Measurements from ENCODE around the gene CRYGB. TPM values are rescaled to one million over a fixed set of nuclear protein-coding genes. Genes with fewer than 3 reads are reported as not detected.
"Not testable (repeated sequence)": the region's sequence is repeated elsewhere in the genome, so short reads cannot be mapped to it uniquely, and the experiment has no call there.

Gene CRYGB
- total and polyA plus RNA-seq, 7 experiments from 2014 or later, result not detected

GRCh38 chr2:208099682-208100470 is 46.1 kb downstream of the CRYGB start:
- Histone ChIP-seq H3K9me3 (ENCODE audit: control insufficient read depth in 2 of 3, low read length in 3 of 3) (no peaks in the 10 kb centered on the region), H3K27me3 (ENCODE audit: control insufficient read depth in 2 of 2, insufficient read depth in 2 of 2, low read length in 2 of 2) (no peaks in the 10 kb centered on the region), H3K27ac (ENCODE audit: low read depth, low read length) (no peak overlapping the region), H3K4me3 (ENCODE audit: low read length) (no peak overlapping the region), H3K36me3 (ENCODE audit: control insufficient read depth in 2 of 3, insufficient read depth in 3 of 3, low read length in 3 of 3) (no peaks in the 10 kb centered on the region), H3K4me1 (ENCODE audit: control insufficient read depth in 2 of 2, insufficient read depth in 2 of 2, low read length in 2 of 2) (peaks cover 0 to 3% of the 10 kb centered on the region in 2 donors)
- Mint-ChIP-seq H3K27ac (peak overlapping the region in 1 of 9 donors; percentile 43), H3K9me3 (peaks cover 0 to 3% (median 0%) of the 10 kb centered on the region in 11 donors), H3K4me3 (peak overlapping the region in 4 of 10 donors; percentile 18 to 49 (median 30)), H3K27me3 (peaks cover 0 to 18% (median 4%) of the 10 kb centered on the region in 5 donors), H3K4me1 (peaks cover 10 to 26% (median 14%) of the 10 kb centered on the region in 7 donors), H3K36me3 (no peaks in the 10 kb centered on the region)
- intact Hi-C loops (cut with micrococcal nuclease), result no loop called here
- CTCF ChIA-PET, result no interaction called here
- no peak for DNase-seq
- ATAC-seq, result no peak
- POLR2A ChIA-PET, result no interaction called here

- Mint-ChIP-seq H3K27me3 (peaks cover 0 to 14% (median 4%) of the 10 kb centered on the region in 5 donors), H3K4me1 (peaks cover 10 to 26% (median 14%) of the 10 kb centered on the region in 7 donors)
- H3K9me3 Mint-ChIP-seq; H3K9me3 ChIP-seq (ENCODE audit: control insufficient read depth in 2 of 3, low read length in 3 of 3); CTCF ChIA-PET; DNase-seq; H3K4me3 Mint-ChIP-seq; ATAC-seq; H3K27ac Mint-ChIP-seq; POLR2A ChIA-PET; intact Hi-C loops (cut with micrococcal nuclease); H3K27me3 ChIP-seq (ENCODE audit: control insufficient read depth in 2 of 2, insufficient read depth in 2 of 2, low read length in 2 of 2); H3K27ac ChIP-seq (ENCODE audit: low read depth, low read length); H3K36me3 ChIP-seq (ENCODE audit: control insufficient read depth in 2 of 3, insufficient read depth in 3 of 3, low read length in 3 of 3); H3K36me3 Mint-ChIP-seq; H3K4me3 ChIP-seq (ENCODE audit: low read length); H3K4me1 ChIP-seq (ENCODE audit: control insufficient read depth in 2 of 2, insufficient read depth in 2 of 2, low read length in 2 of 2): not testable (repeated sequence)
These were observed 47.3 kb downstream of the CRYGB start for GRCh38 chr2:208098701-208099100.

GRCh38 chr2:208098267-208098666 is 47.7 kb downstream of the CRYGB start:
- peaks cover 10 to 26% (median 14%) of the 10 kb centered on the region in 7 donors for H3K4me1 Mint-ChIP-seq
- H3K27ac Mint-ChIP-seq, result no peak overlapping the region
- H3K9me3 Mint-ChIP-seq, result peaks cover 0 to 3% (median 0%) of the 10 kb centered on the region in 11 donors
- Histone ChIP-seq H3K36me3 (ENCODE audit: control insufficient read depth in 2 of 3, insufficient read depth in 3 of 3, low read length in 3 of 3) (no peaks in the 10 kb centered on the region), H3K27ac (ENCODE audit: low read depth, low read length) (no peak overlapping the region), H3K9me3 (ENCODE audit: control insufficient read depth in 2 of 3, low read length in 3 of 3) (no peaks in the 10 kb centered on the region), H3K4me1 (ENCODE audit: control insufficient read depth in 2 of 2, insufficient read depth in 2 of 2, low read length in 2 of 2) (peaks cover 0 to 3% of the 10 kb centered on the region in 2 donors), H3K27me3 (ENCODE audit: control insufficient read depth in 2 of 2, insufficient read depth in 2 of 2, low read length in 2 of 2) (no peaks in the 10 kb centered on the region), H3K4me3 (ENCODE audit: low read length) (no peak overlapping the region)
- no peak overlapping the region for H3K4me3 Mint-ChIP-seq
- intact Hi-C loops (cut with micrococcal nuclease), result no loop called here
- POLR2A ChIA-PET, result no interaction called here
- CTCF ChIA-PET, result no interaction called here
- ATAC-seq (no peak), DNase-seq (no peak)
- H3K27me3 Mint-ChIP-seq, result peaks cover 0 to 14% (median 4%) of the 10 kb centered on the region in 5 donors
- no peaks in the 10 kb centered on the region for H3K36me3 Mint-ChIP-seq

GRCh38 chr2:208097801-208098200 is 48.2 kb downstream of the CRYGB start:
- peaks cover 0 to 14% (median 4%) of the 10 kb centered on the region in 5 donors for H3K27me3 Mint-ChIP-seq
- H3K27ac Mint-ChIP-seq, result no peak overlapping the region
- no peak overlapping the region for H3K4me3 Mint-ChIP-seq
- Histone ChIP-seq H3K9me3 (ENCODE audit: control insufficient read depth in 2 of 3, low read length in 3 of 3) (no peaks in the 10 kb centered on the region), H3K4me1 (ENCODE audit: control insufficient read depth in 2 of 2, insufficient read depth in 2 of 2, low read length in 2 of 2) (peaks cover 0 to 3% of the 10 kb centered on the region in 2 donors), H3K4me3 (ENCODE audit: low read length) (no peak overlapping the region), H3K27me3 (ENCODE audit: control insufficient read depth in 2 of 2, insufficient read depth in 2 of 2, low read length in 2 of 2) (no peaks in the 10 kb centered on the region), H3K27ac (ENCODE audit: low read depth, low read length) (no peak overlapping the region), H3K36me3 (ENCODE audit: control insufficient read depth in 2 of 3, insufficient read depth in 3 of 3, low read length in 3 of 3) (no peaks in the 10 kb centered on the region)
- CTCF ChIA-PET, result no interaction called here
- H3K9me3 Mint-ChIP-seq, result peaks cover 0 to 3% (median 0%) of the 10 kb centered on the region in 11 donors
- no peak for ATAC-seq
- intact Hi-C loops (cut with micrococcal nuclease), result no loop called here
- H3K4me1 Mint-ChIP-seq, result peaks cover 10 to 26% (median 14%) of the 10 kb centered on the region in 7 donors
- DNase-seq, result no peak
- POLR2A ChIA-PET, result no interaction called here
- H3K36me3 Mint-ChIP-seq, result no peaks in the 10 kb centered on the region

- peaks cover 0 to 3% (median 0%) of the 10 kb centered on the region in 11 donors for H3K9me3 Mint-ChIP-seq
- peaks cover 10 to 24% (median 14%) of the 10 kb centered on the region in 7 donors for H3K4me1 Mint-ChIP-seq
- Histone ChIP-seq H3K9me3 (ENCODE audit: control insufficient read depth in 2 of 3, low read length in 3 of 3) (no peaks in the 10 kb centered on the region), H3K4me3 (ENCODE audit: low read length) (no peak overlapping the region), H3K4me1 (ENCODE audit: control insufficient read depth in 2 of 2, insufficient read depth in 2 of 2, low read length in 2 of 2) (peaks cover 0 to 3% of the 10 kb centered on the region in 2 donors), H3K27ac (ENCODE audit: low read depth, low read length) (no peak overlapping the region), H3K36me3 (ENCODE audit: control insufficient read depth in 2 of 3, insufficient read depth in 3 of 3, low read length in 3 of 3) (no peaks in the 10 kb centered on the region), H3K27me3 (ENCODE audit: control insufficient read depth in 2 of 2, insufficient read depth in 2 of 2, low read length in 2 of 2) (no peaks in the 10 kb centered on the region)
- intact Hi-C loops (cut with micrococcal nuclease), result no loop called here
- no peak overlapping the region for H3K27ac Mint-ChIP-seq
- peaks cover 0 to 14% (median 4%) of the 10 kb centered on the region in 5 donors for H3K27me3 Mint-ChIP-seq
- ChIA-PET POLR2A (no interaction called here), CTCF (no interaction called here)
- H3K4me3 Mint-ChIP-seq, result no peak overlapping the region
- ATAC-seq, result no peak
- no peaks in the 10 kb centered on the region for H3K36me3 Mint-ChIP-seq
- no peak for DNase-seq
These were observed 48.6 kb downstream of the CRYGB start for GRCh38 chr2:208097313-208097712.

GRCh38 chr2:208096080-208096479 is 49.9 kb downstream of the CRYGB start:
- Mint-ChIP-seq H3K9me3 (peaks cover 0 to 3% (median 0%) of the 10 kb centered on the region in 11 donors), H3K27ac (no peak overlapping the region), H3K36me3 (no peaks in the 10 kb centered on the region), H3K27me3 (peaks cover 0 to 14% (median 2%) of the 10 kb centered on the region in 5 donors), H3K4me3 (no peak overlapping the region), H3K4me1 (peaks cover 5 to 12% (median 8%) of the 10 kb centered on the region in 7 donors)
- Histone ChIP-seq H3K4me3 (ENCODE audit: low read length) (no peak overlapping the region), H3K36me3 (ENCODE audit: control insufficient read depth in 2 of 3, insufficient read depth in 3 of 3, low read length in 3 of 3) (no peaks in the 10 kb centered on the region), H3K9me3 (ENCODE audit: control insufficient read depth in 2 of 3, low read length in 3 of 3) (no peaks in the 10 kb centered on the region), H3K27ac (ENCODE audit: low read depth, low read length) (no peak overlapping the region), H3K4me1 (ENCODE audit: control insufficient read depth in 2 of 2, insufficient read depth in 2 of 2, low read length in 2 of 2) (peaks cover 0 to 3% of the 10 kb centered on the region in 2 donors), H3K27me3 (ENCODE audit: control insufficient read depth in 2 of 2, insufficient read depth in 2 of 2, low read length in 2 of 2) (no peaks in the 10 kb centered on the region)
- ChIA-PET CTCF (no interaction called here), POLR2A (interaction anchor here (0.6 kb wide), 1 partner anchor 80 kb away, joined by 3 read pairs; no protein-coding TSS in a partner anchor)
- intact Hi-C loops (cut with micrococcal nuclease), result no loop called here
- DNase-seq (no peak), ATAC-seq (no peak)

GRCh38 chr2:208093128-208093527 is 52.8 kb downstream of the CRYGB start:
- Histone ChIP-seq H3K27me3 (ENCODE audit: control insufficient read depth in 2 of 2, insufficient read depth in 2 of 2, low read length in 2 of 2) (no peaks in the 10 kb centered on the region), H3K4me3 (ENCODE audit: low read length) (no peak overlapping the region), H3K27ac (ENCODE audit: low read depth, low read length) (no peak overlapping the region), H3K4me1 (ENCODE audit: control insufficient read depth in 2 of 2, insufficient read depth in 2 of 2, low read length in 2 of 2) (no peaks in the 10 kb centered on the region), H3K9me3 (ENCODE audit: control insufficient read depth in 2 of 3, low read length in 3 of 3) (no peaks in the 10 kb centered on the region), H3K36me3 (ENCODE audit: control insufficient read depth in 2 of 3, insufficient read depth in 3 of 3, low read length in 3 of 3) (no peaks in the 10 kb centered on the region)
- ChIA-PET POLR2A (no interaction called here), CTCF (no interaction called here)
- Mint-ChIP-seq H3K36me3 (no peaks in the 10 kb centered on the region), H3K9me3 (peaks cover 0 to 13% (median 0%) of the 10 kb centered on the region in 11 donors), H3K4me1 (no peaks in the 10 kb centered on the region), H3K4me3 (no peak overlapping the region), H3K27me3 (peaks cover 0 to 7% (median 0%) of the 10 kb centered on the region in 5 donors), H3K27ac (no peak overlapping the region)
- DNase-seq, result no peak
- no peak for ATAC-seq
- intact Hi-C loops (cut with micrococcal nuclease), result no loop called here
